ENCODE data around the gene DCAF12.

DNA sequence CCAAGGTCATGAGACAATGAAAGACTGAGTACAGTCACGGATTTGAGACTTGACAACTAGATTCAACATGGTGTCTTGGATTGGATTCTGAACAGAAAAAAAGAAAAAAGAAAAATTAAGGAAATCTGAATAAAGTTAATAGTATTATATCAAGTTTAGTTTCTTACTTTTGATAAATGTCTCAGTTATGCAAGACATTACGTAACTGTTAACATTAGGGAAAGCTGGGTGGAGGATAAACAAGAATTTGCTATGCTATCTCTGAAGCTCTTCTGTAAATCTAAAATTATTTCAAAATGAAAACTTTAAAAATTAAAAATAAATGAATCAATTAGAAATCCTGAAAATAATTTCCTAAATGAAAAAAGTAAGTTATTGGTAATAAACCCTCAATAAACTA, 14.4 kb upstream of the DCAF12 start:
- TF ChIP-seq, protein P1, sequence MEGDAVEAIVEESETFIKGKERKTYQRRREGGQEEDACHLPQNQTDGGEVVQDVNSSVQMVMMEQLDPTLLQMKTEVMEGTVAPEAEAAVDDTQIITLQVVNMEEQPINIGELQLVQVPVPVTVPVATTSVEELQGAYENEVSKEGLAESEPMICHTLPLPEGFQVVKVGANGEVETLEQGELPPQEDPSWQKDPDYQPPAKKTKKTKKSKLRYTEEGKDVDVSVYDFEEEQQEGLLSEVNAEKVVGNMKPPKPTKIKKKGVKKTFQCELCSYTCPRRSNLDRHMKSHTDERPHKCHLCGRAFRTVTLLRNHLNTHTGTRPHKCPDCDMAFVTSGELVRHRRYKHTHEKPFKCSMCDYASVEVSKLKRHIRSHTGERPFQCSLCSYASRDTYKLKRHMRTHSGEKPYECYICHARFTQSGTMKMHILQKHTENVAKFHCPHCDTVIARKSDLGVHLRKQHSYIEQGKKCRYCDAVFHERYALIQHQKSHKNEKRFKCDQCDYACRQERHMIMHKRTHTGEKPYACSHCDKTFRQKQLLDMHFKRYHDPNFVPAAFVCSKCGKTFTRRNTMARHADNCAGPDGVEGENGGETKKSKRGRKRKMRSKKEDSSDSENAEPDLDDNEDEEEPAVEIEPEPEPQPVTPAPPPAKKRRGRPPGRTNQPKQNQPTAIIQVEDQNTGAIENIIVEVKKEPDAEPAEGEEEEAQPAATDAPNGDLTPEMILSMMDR (conservative IDR thresholded peaks at IDR 0.05; ENCODE audit: low read length): no peak
- TF ChIP-seq EZH2phosphoT487 (IDR thresholded peaks at IDR 0.05; ENCODE audit: borderline replicate concordance): no peak
